ENCODE data around the gene TTC38. TPM values are rescaled to one million over a fixed set of nuclear protein-coding genes. Genes with fewer than 3 reads are reported as not detected.

The TTC38 gene
- polyA plus RNA-seq, result 10 to 100 TPM; 20.0 to 62.3 (median 31.5) TPM

GRCh38 chr22:46267431-46268279 is at the start of gene TTC38:
TSS of gene TTC38 (plus strand) at chr22:46268008. CDS start at chr22:46268040, 32 bp downstream.
- no peak within 1 kb of the TSS for H3K27ac ChIP-seq (ENCODE audit: low read depth, low read length)
- WGBS, 3 donors, result 1% methylated on average over 73 to 74 of the region's 74 CpGs

- 70 to 79% (median 76%) methylated on average over 10 of the region's 10 CpGs for WGBS, 3 donors
- H3K27ac ChIP-seq (ENCODE audit: low read depth, low read length), result no peak overlapping the region
Observed at GRCh38 chr22:46219636-46220035, 48.2 kb upstream of the TTC38 start.

- no peak overlapping the region for H3K27ac ChIP-seq (ENCODE audit: low read depth, low read length)
- 87 to 95% (median 91%) methylated on average over 5 of the region's 5 CpGs for WGBS, 3 donors
Observed at GRCh38 chr22:46220921-46221320, 46.9 kb upstream of the TTC38 start.

GRCh38 chr22:46224044-46224897 is 43.5 kb upstream of the TTC38 start:
- no peak overlapping the region for H3K27ac ChIP-seq (ENCODE audit: low read depth, low read length)
- 80 to 90% (median 89%) methylated on average over 23 of the region's 23 CpGs for WGBS, 3 donors

- H3K27ac ChIP-seq (ENCODE audit: low read depth, low read length), result no peak overlapping the region
- 78 to 82% (median 82%) methylated on average over 10 of the region's 10 CpGs for WGBS, 3 donors
Observed at GRCh38 chr22:46224898-46225290, 42.9 kb upstream of the TTC38 start.

- WGBS, 3 donors, result 87 to 96% (median 91%) methylated on average over 7 of the region's 7 CpGs
- no peak overlapping the region for H3K27ac ChIP-seq (ENCODE audit: low read depth, low read length)
Observed at GRCh38 chr22:46225631-46226030, 42.2 kb upstream of the TTC38 start.

- WGBS, 3 donors, result 92 to 94% (median 93%) methylated on average over 7 of the region's 7 CpGs
- no peak overlapping the region for H3K27ac ChIP-seq (ENCODE audit: low read depth, low read length)
Observed at GRCh38 chr22:46226577-46226976, 41.2 kb upstream of the TTC38 start.

- no peak overlapping the region for H3K27ac ChIP-seq (ENCODE audit: low read depth, low read length)
- WGBS, 3 donors, result 81 to 94% (median 85%) methylated on average over 8 of the region's 8 CpGs
Observed at GRCh38 chr22:46229701-46230100, 38.1 kb upstream of the TTC38 start.

GRCh38 chr22:46230262-46230901 is 37.4 kb upstream of the TTC38 start:
- no peak overlapping the region for H3K27ac ChIP-seq (ENCODE audit: low read depth, low read length)
- WGBS, 3 donors, result 77 to 85% (median 82%) methylated on average over 13 of the region's 13 CpGs

GRCh38 chr22:46233231-46233630 is 34.6 kb upstream of the TTC38 start:
- H3K27ac ChIP-seq (ENCODE audit: low read depth, low read length), result no peak overlapping the region
- WGBS, 3 donors, result 22 to 58% (median 46%) methylated on average over 9 of the region's 9 CpGs

- 92 to 97% (median 93%) methylated on average over 12 of the region's 12 CpGs for WGBS, 3 donors
- no peak overlapping the region for H3K27ac ChIP-seq (ENCODE audit: low read depth, low read length)
Observed at GRCh38 chr22:46234969-46235368, 32.8 kb upstream of the TTC38 start.

- H3K27ac ChIP-seq (ENCODE audit: low read depth, low read length), result no peak overlapping the region
Observed at GRCh38 chr22:46237453-46238124, 30.2 kb upstream of the TTC38 start.

GRCh38 chr22:46238541-46238940 is 29.3 kb upstream of the TTC38 start:
- no peak overlapping the region for H3K27ac ChIP-seq (ENCODE audit: low read depth, low read length)

More at GRCh38 chr22:46237453-46238124, 30.2 kb upstream of the TTC38 start:
- 85 to 86% (median 85%) methylated on average over 12 of the region's 12 CpGs for WGBS, 3 donors

GRCh38 chr22:46239261-46240048 is 28.4 kb upstream of the TTC38 start:
- H3K27ac ChIP-seq (ENCODE audit: low read depth, low read length), result no peak overlapping the region
- WGBS, 3 donors, result 59 to 89% (median 60%) methylated on average over 20 of the region's 20 CpGs

More at GRCh38 chr22:46238541-46238940, 29.3 kb upstream of the TTC38 start:
- 91 to 94% (median 92%) methylated on average over 16 of the region's 16 CpGs for WGBS, 3 donors

- whole genome bisulfite sequencing, 3 donors, result 87 to 96% (median 91%) methylated on average over 2 of the region's 2 CpGs
Observed at GRCh38 chr22:46240073-46240472, 27.7 kb upstream of the TTC38 start.

GRCh38 chr22:46240506-46240905 is 27.3 kb upstream of the TTC38 start:
- 78 to 80% (median 79%) methylated on average over 6 of the region's 6 CpGs for WGBS, 3 donors
- no peak overlapping the region for H3K27ac ChIP-seq (ENCODE audit: low read depth, low read length)

More at GRCh38 chr22:46240073-46240472, 27.7 kb upstream of the TTC38 start:
- no peak overlapping the region for H3K27ac ChIP-seq (ENCODE audit: low read depth, low read length)

GRCh38 chr22:46240907-46241306 is 26.9 kb upstream of the TTC38 start:
- H3K27ac ChIP-seq (ENCODE audit: low read depth, low read length), result no peak overlapping the region
- 71 to 83% (median 73%) methylated on average over 7 of the region's 7 CpGs for WGBS, 3 donors
